Mammary epithelial cell (primary cell): ENCODE data around the gene ULK4.

Source experiments
- EZH2 ChIP-seq: IDR thresholded peaks from 2 replicates; pipeline ENCODE4 v1.6.1; 2012; ENCODE audit warnings: low read length, inconsistent platforms, borderline replicate concordance
- TF ChIP-seq, protein P1 (sequence below), 2 donors: IDR thresholded peaks in 1 of 2; conservative IDR thresholded peaks in 1 of 2; 2 replicates each; pipeline ENCODE4 v1.5.1; 2011 to 2012; ENCODE audit warnings: inconsistent platforms in 2 of 2, low read length in 2 of 2, mild to moderate bottlenecking in 2 of 2, control low read depth in 1 of 2, low read depth in 1 of 2; ENCODE audit not compliant: insufficient read depth in 1 of 2; ENCODE audit errors: extremely low read depth in 1 of 2

DNA sequence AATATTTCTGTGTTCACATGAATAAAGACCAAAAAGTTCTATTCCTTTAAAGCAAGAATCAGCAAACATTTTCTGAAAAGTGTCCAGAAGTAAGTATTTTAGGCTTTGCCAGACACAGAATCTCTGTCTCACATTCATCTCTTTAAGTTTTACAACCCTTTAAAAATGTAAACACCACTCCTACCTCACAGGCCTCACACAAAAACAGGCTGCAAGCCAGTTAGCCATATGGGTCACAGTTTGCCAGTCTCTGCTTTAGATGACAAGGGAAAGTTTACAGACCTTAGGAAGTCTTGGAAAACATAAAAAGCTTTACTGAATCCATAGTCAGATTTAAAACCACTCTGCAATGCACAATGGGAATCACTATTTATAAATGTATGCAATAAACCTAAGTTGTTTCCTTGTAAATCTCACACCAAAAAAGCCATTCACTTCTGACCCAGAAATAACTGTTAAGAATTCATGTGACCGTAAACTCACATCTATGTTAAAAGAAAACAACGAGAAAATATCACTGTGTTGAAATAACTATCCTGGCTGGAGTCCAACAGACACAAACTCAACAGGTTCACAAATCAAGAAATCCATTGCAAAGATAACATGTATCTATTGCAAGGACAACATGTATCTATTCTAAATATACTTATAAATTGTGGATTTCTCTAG, 308.2 kb downstream of the ULK4 start:
- TF ChIP-seq, protein P1, sequence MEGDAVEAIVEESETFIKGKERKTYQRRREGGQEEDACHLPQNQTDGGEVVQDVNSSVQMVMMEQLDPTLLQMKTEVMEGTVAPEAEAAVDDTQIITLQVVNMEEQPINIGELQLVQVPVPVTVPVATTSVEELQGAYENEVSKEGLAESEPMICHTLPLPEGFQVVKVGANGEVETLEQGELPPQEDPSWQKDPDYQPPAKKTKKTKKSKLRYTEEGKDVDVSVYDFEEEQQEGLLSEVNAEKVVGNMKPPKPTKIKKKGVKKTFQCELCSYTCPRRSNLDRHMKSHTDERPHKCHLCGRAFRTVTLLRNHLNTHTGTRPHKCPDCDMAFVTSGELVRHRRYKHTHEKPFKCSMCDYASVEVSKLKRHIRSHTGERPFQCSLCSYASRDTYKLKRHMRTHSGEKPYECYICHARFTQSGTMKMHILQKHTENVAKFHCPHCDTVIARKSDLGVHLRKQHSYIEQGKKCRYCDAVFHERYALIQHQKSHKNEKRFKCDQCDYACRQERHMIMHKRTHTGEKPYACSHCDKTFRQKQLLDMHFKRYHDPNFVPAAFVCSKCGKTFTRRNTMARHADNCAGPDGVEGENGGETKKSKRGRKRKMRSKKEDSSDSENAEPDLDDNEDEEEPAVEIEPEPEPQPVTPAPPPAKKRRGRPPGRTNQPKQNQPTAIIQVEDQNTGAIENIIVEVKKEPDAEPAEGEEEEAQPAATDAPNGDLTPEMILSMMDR (conservative IDR thresholded peaks at IDR 0.05 in 1 of 2, IDR thresholded peaks at IDR 0.05 in 1 of 2; ENCODE audit: extremely low read depth in 1 of 2, insufficient read depth in 1 of 2, low read depth in 1 of 2, low read length in 2 of 2) = no peak
- TF ChIP-seq EZH2 = no peak
